22Rv1 (cell line): Measurements from ENCODE around the gene TANGO2.

Source experiments
- H3K27ac ChIP-seq: fragments of 450-650 bp; 2 replicates; pipeline ENCODE4 v1.5.1; 2017
- CTCF ChIP-seq: fragments of 450-650 bp; IDR thresholded peaks from 2 replicates; pipeline ENCODE4 v1.5.1; 2017; ENCODE audit warnings: mild to moderate bottlenecking
- ZFX ChIP-seq: fragments of 450-650 bp; IDR thresholded peaks from 2 replicates; pipeline ENCODE4 v1.6.1; 2017; ENCODE audit warnings: antibody characterized with exemption, borderline replicate concordance

The TANGO2 gene

GRCh38 chr22:20087319-20088262, 66.7 kb downstream of the TANGO2 start:
- no peak overlapping the region for H3K27ac ChIP-seq
- TF ChIP-seq ZFX (no peak), CTCF (no peak)

GRCh38 chr22:20088263-20088648, 67.3 kb downstream of the TANGO2 start:
- TF ChIP-seq ZFX: no peak
- no peak for TF ChIP-seq CTCF

GRCh38 chr22:20089226-20089976, 68.5 kb downstream of the TANGO2 start:
- no peak for TF ChIP-seq CTCF
- TF ChIP-seq ZFX: no peak
- H3K27ac ChIP-seq: no peak overlapping the region

More at GRCh38 chr22:20088263-20088648, 67.3 kb downstream of the TANGO2 start:
- H3K27ac ChIP-seq: no peak overlapping the region

- H3K27ac ChIP-seq: no peak overlapping the region
- TF ChIP-seq ZFX (no peak), CTCF (no peak)
Observed at GRCh38 chr22:20089977-20090729, 69.2 kb downstream of the TANGO2 start.

GRCh38 chr22:20090730-20091240, 69.9 kb downstream of the TANGO2 start:
- TF ChIP-seq ZFX (no peak), CTCF (no peak)
- H3K27ac ChIP-seq: no peak overlapping the region

- TF ChIP-seq CTCF (no peak), ZFX (no peak)
- H3K27ac ChIP-seq: no peak overlapping the region
Observed at GRCh38 chr22:20091690-20092476, 71.0 kb downstream of the TANGO2 start.
